C4-2B (cell line): ENCODE data around the gene CUEDC1.

Source experiments
- ZFX ChIP-seq: fragments of 450-650 bp; IDR thresholded peaks from 2 replicates; pipeline ENCODE4 v1.6.1; 2017
- TF ChIP-seq, protein P1 (sequence below): fragments of 450-650 bp; conservative IDR thresholded peaks from 2 replicates; pipeline ENCODE4 v1.5.1; 2017; ENCODE audit warnings: mild to moderate bottlenecking

DNA sequence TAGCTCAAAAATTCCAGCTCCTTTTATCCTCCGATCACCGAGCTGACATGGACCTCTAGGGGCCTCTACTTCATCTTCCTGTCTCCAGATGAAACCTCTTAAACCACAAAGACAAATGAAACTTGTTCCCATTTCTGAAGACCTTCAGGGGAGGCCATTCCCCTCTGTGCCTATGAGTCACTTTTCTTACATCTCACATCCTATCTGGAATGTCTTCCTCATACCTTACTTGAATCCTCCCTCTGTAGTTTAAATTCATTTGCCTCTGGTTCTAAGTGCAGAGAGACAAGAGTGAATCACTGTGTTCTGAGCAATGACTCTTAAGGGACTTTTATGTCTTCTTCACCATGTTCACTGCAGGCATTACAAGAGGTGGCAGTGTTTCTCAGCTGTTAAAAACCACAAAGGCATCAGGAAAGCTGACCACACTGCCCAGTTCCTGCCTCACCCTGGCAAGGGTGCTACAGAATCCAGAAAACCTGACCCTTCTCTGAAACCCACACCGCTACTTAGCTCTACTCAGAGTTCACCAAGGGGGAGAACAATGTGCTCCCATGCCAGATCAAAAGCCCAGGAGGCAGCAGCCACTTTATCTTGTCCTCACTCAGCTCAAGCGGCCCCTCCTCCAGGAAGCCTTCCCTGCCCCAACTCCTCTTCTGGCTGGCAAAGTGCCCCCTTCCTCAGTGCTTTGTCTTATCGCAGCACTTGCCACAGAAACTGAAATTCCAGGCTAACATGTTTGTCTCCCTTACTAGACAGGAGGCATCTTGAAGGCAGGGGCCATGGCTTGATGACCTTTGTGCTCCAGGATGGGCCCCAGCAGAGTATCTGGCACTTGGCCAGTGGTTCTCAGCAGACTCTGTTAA lies 6.4 kb downstream of the CUEDC1 start:
- TF ChIP-seq, protein P1, sequence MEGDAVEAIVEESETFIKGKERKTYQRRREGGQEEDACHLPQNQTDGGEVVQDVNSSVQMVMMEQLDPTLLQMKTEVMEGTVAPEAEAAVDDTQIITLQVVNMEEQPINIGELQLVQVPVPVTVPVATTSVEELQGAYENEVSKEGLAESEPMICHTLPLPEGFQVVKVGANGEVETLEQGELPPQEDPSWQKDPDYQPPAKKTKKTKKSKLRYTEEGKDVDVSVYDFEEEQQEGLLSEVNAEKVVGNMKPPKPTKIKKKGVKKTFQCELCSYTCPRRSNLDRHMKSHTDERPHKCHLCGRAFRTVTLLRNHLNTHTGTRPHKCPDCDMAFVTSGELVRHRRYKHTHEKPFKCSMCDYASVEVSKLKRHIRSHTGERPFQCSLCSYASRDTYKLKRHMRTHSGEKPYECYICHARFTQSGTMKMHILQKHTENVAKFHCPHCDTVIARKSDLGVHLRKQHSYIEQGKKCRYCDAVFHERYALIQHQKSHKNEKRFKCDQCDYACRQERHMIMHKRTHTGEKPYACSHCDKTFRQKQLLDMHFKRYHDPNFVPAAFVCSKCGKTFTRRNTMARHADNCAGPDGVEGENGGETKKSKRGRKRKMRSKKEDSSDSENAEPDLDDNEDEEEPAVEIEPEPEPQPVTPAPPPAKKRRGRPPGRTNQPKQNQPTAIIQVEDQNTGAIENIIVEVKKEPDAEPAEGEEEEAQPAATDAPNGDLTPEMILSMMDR = no peak
- TF ChIP-seq ZFX = no peak
